A549 treated with AZD9567 at 1 μM for 4 hours (cell line): ENCODE results near the gene C11orf58. TPM values are rescaled to one million over a fixed set of nuclear protein-coding genes. Genes with fewer than 3 reads are reported as not detected.

Experiments used
- total RNA-seq: library from RNA; stranded (reverse); fragments of 200-300 nt; extraction: Qiagen RNA extraction; gene quantifications from 5 replicates; pipeline ENCODE4 v1.2.3, GENCODE V29; 2022; ENCODE audit not compliant: insufficient read depth

The C11orf58 gene
- 179 to 188 TPM (median 183 TPM) in 5 replicates for total RNA-seq

DNA sequence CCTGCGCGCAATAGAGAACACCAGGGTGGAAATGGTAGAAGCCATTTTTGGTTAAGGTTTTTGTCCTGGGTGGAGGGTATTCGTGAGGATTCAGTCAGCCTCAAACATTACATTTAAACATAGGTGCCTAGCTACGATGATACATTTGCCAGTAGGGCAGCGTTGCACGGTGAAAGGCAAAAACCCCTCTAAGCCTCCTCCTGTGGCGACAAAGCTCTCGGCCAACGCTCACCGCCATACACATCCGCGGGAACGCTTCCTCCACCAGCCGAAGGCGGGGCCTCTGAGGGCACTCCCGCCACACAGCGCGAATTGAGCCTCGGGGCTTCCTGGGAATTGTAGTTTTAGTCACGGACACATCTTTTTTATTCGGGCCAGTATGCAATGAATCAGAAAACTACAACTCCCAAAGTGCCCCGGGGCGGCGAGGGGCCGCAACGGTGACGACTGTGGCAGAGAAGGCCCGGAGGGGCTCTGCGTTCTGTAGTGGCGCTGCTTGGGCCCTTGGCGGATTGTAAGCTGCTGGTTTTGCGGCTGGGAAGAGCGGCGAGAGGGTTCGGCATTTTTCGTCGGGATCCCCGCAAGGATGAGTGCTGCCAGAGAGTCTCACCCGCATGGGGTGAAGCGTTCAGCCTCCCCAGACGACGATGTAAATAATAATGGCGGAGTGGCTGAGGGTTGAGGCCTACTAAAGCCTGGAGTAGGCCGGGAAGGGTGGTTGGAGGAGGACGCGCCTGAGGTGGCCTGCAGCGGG, at the start of gene C11orf58:
C11orf58 (plus strand) TSS at position 455 of the 754 bp plus-strand sequence; CDS start at position 587, 132 bp downstream.

